IMR-90 (cell line): ENCODE data around the gene NEXN. TPM values are rescaled to one million over a fixed set of nuclear protein-coding genes. Genes with fewer than 3 reads are reported as not detected.

Source experiments
- ATAC-seq: fragments of 200-7000 bp; cut with Tn5 transposase; 2 replicates; pipeline ENCODE4 v1.9.1; 2020; ENCODE audit warnings: low read depth, mild to moderate bottlenecking, moderate library complexity
- BruUV-seq: library from RNA; stranded (reverse); fragments of 400-500 nt; replicated peaks from 2 replicates; lab custom pipeline; 2021; lab: Mats Ljungman, UMichigan
- CTCF ChIA-PET: fragments of 300-600 bp; formaldehyde crosslinking; extraction: SDS; loops from one replicate; lab custom pipeline; 2021; ENCODE audit warnings: antibody characterized with exemption; lab: Yijun Ruan, JAX
- POLR2A ChIA-PET: fragments of 300-600 bp; sonication (Branson Sonifier 250); formaldehyde crosslinking; loops from one replicate; lab custom pipeline; 2022; ENCODE audit warnings: antibody characterized with exemption; ENCODE audit not compliant: unreplicated experiment; lab: Charles Lee
- DNase-seq: peaks from one replicate; pipeline ENCODE4 v3.0.0; 2013
- H2AFZ ChIP-seq: replicated peaks from 2 replicates; pipeline ENCODE3; 2013; ENCODE audit warnings: low read length, mild to moderate bottlenecking; ENCODE audit not compliant: poor library complexity
- H2AK5ac ChIP-seq: 2 replicates; pipeline ENCODE4 v1.6.1; 2013; ENCODE audit warnings: low read depth, low read length, inconsistent platforms
- H2AK9ac ChIP-seq: replicated peaks from 2 replicates; pipeline ENCODE3; 2013; ENCODE audit warnings: mild to moderate bottlenecking, low read depth, low read length, moderate library complexity; ENCODE audit not compliant: poor library complexity
- H2BK120ac ChIP-seq: 2 replicates; pipeline ENCODE4 v1.6.1; 2013; ENCODE audit warnings: low read depth, low read length, inconsistent platforms
- H2BK15ac ChIP-seq: 3 replicates; pipeline ENCODE4 v1.6.1; 2013; ENCODE audit warnings: low read depth, low read length, inconsistent platforms
- H2BK20ac ChIP-seq: 2 replicates; pipeline ENCODE4 v1.6.1; 2013; ENCODE audit warnings: low read depth, mild to moderate bottlenecking, inconsistent platforms, low read length, moderate library complexity
- H2BK5ac ChIP-seq: 2 replicates; pipeline ENCODE4 v1.6.1; 2013; ENCODE audit warnings: mild to moderate bottlenecking, low read depth, low read length, inconsistent platforms; ENCODE audit not compliant: poor library complexity, severe bottlenecking
- H3K14ac ChIP-seq: replicated peaks from 2 replicates; pipeline ENCODE4 v1.6.1; 2013; ENCODE audit warnings: low read depth, low read length, inconsistent platforms
- H3K18ac ChIP-seq: 2 replicates; pipeline ENCODE4 v1.6.1; 2013; ENCODE audit warnings: low read depth, low read length, control low read depth
- H3K23ac ChIP-seq: 2 replicates; pipeline ENCODE4 v1.6.1; 2013; ENCODE audit warnings: low read depth, low read length, inconsistent platforms
- H3K27ac ChIP-seq: 2 replicates; pipeline ENCODE4 v1.5.1; 2013; ENCODE audit warnings: mild to moderate bottlenecking, control low read depth, low read length; ENCODE audit not compliant: insufficient read depth
- H3K27me3 ChIP-seq: 2 replicates; pipeline ENCODE4 v1.6.1; 2013; ENCODE audit warnings: low read length; ENCODE audit not compliant: control insufficient read depth, insufficient read depth
- H3K36me3 ChIP-seq: 2 replicates; pipeline ENCODE4 v1.6.1; 2013; ENCODE audit warnings: low read length, mixed read lengths; ENCODE audit not compliant: control insufficient read depth, insufficient read depth
- H3K4ac ChIP-seq: 2 replicates; pipeline ENCODE4 v1.6.1; 2013; ENCODE audit warnings: low read depth, low read length, inconsistent platforms
- H3K4me1 ChIP-seq: 2 replicates; pipeline ENCODE4 v1.6.1; 2013; ENCODE audit warnings: low read length, mixed read lengths; ENCODE audit not compliant: control insufficient read depth, insufficient read depth
- H3K4me2 ChIP-seq: 2 replicates; pipeline ENCODE4 v1.6.1; 2013; ENCODE audit warnings: low read depth, mild to moderate bottlenecking, control low read depth, low read length, moderate library complexity
- H3K4me3 ChIP-seq: 2 replicates; pipeline ENCODE4 v1.5.1; 2013; ENCODE audit warnings: low read depth, mild to moderate bottlenecking, control low read depth, low read length, moderate library complexity; ENCODE audit not compliant: insufficient read depth
- H3K56ac ChIP-seq: 2 replicates; pipeline ENCODE4 v1.6.1; 2013; ENCODE audit warnings: low read length, inconsistent platforms; ENCODE audit not compliant: insufficient read depth; ENCODE audit errors: extremely low read depth
- H3K79me1 ChIP-seq, 2 experiments: 2 replicates each; pipeline ENCODE4 v1.6.1; 2013; ENCODE audit warnings: low read length in 2 of 2, inconsistent platforms in 1 of 2, low read depth in 1 of 2
- H3K9ac ChIP-seq: 2 replicates; pipeline ENCODE4 v1.6.1; 2013; ENCODE audit warnings: low read depth, low read length, control low read depth
- H3K9me1 ChIP-seq: 2 replicates; pipeline ENCODE4 v1.6.1; 2013; ENCODE audit warnings: low read length, inconsistent platforms; ENCODE audit not compliant: insufficient read depth
- H3K9me3 ChIP-seq: 2 replicates; pipeline ENCODE4 v1.6.1; 2013; ENCODE audit warnings: low read length; ENCODE audit not compliant: control insufficient read depth, insufficient read depth
- H4K20me1 ChIP-seq: 2 replicates; pipeline ENCODE4 v1.6.1; 2013; ENCODE audit warnings: low read length, inconsistent platforms; ENCODE audit not compliant: insufficient read depth
- H4K5ac ChIP-seq: 2 replicates; pipeline ENCODE4 v1.6.1; 2013; ENCODE audit warnings: mild to moderate bottlenecking, low read depth, low read length, control low read depth
- H4K8ac ChIP-seq, 2 experiments: 2 replicates each; pipeline ENCODE4 v1.6.1; 2013; ENCODE audit warnings: low read depth in 2 of 2, low read length in 2 of 2, control low read depth in 1 of 2, inconsistent platforms in 1 of 2
- H4K91ac ChIP-seq: 2 replicates; pipeline ENCODE4 v1.6.1; 2013; ENCODE audit warnings: low read depth, low read length, inconsistent platforms; ENCODE audit not compliant: insufficient read depth
- BHLHE40 ChIP-seq: fragments of 150-350 bp; IDR thresholded peaks from 2 replicates; pipeline ENCODE4 v1.6.1; 2016; ENCODE audit warnings: mild to moderate bottlenecking, low read depth, low read length
- CEBPB ChIP-seq: IDR thresholded peaks from 2 replicates; pipeline ENCODE4 v1.6.1; 2012; ENCODE audit warnings: low read depth, low read length, improper control_type of control experiment
- CHD1 ChIP-seq: IDR thresholded peaks from 2 replicates; pipeline ENCODE4 v1.6.1; 2012; ENCODE audit warnings: low read depth, low read length, improper control_type of control experiment
- ELK1 ChIP-seq: fragments of 150-350 bp; IDR thresholded peaks from 2 replicates; pipeline ENCODE4 v1.6.1; 2016; ENCODE audit warnings: low read depth, mild to moderate bottlenecking, low read length, moderate library complexity, borderline replicate concordance
- FOS ChIP-seq: fragments of 150-350 bp; IDR thresholded peaks from 2 replicates; pipeline ENCODE4 v1.6.1; 2016; ENCODE audit warnings: low read depth, low read length
- MAFK ChIP-seq: IDR thresholded peaks from 2 replicates; pipeline ENCODE4 v1.6.1; 2012; ENCODE audit warnings: low read depth, low read length, improper control_type of control experiment
- MAZ ChIP-seq: IDR thresholded peaks from 2 replicates; pipeline ENCODE4 v1.6.1; 2012; ENCODE audit warnings: low read depth, mild to moderate bottlenecking, low read length, improper control_type of control experiment, moderate library complexity, borderline replicate concordance
- MXI1 ChIP-seq: IDR thresholded peaks from 2 replicates; pipeline ENCODE4 v1.6.1; 2012; ENCODE audit warnings: low read depth, mild to moderate bottlenecking, low read length, moderate library complexity, borderline replicate concordance
- NFE2L2 ChIP-seq: fragments of 150-350 bp; IDR thresholded peaks from 2 replicates; pipeline ENCODE4 v1.6.1; 2016; ENCODE audit warnings: low read depth, mild to moderate bottlenecking, low read length
- POLR2A ChIP-seq: IDR thresholded peaks from 2 replicates; pipeline ENCODE4 v1.6.1; 2012; ENCODE audit warnings: mild to moderate bottlenecking, low read depth, low read length
- RAD21 ChIP-seq: IDR thresholded peaks from 2 replicates; pipeline ENCODE4 v1.6.1; 2012; ENCODE audit warnings: low read length, improper control_type of control experiment
- RCOR1 ChIP-seq: IDR thresholded peaks from 2 replicates; pipeline ENCODE4 v1.6.1; 2012; ENCODE audit warnings: mild to moderate bottlenecking, low read length, improper control_type of control experiment; ENCODE audit not compliant: insufficient replicate concordance
- RFX5 ChIP-seq: IDR thresholded peaks from 2 replicates; pipeline ENCODE4 v1.8.0; 2012; ENCODE audit warnings: low read depth, mild to moderate bottlenecking, low read length, moderate library complexity
- SMC3 ChIP-seq: fragments of 150-350 bp; IDR thresholded peaks from 2 replicates; pipeline ENCODE4 v1.6.1; 2016; ENCODE audit warnings: low read depth, mild to moderate bottlenecking, antibody characterized with exemption, low read length, moderate library complexity
- WGBS, 2 experiments: methylation state at CpG; one replicate each; pipeline versions ENCODE4 v1.1.5 to v1.1.7; 2013; ENCODE audit warnings: missing lambda C conversion rate in 2 of 2; ENCODE audit not compliant: insufficient read length in 1 of 2; ENCODE audit errors: extremely low coverage in 2 of 2; 5-methylcytosine and 5-hydroxymethylcytosine counted together
- dilution Hi-C: fragments of 300-500 bp; cut with HindIII; formaldehyde crosslinking; loops from one replicate; pipeline ENCODE4 v1.14.3; 2018; ENCODE audit warnings: low sequenced_read_pairs; ENCODE audit not compliant: unreplicated experiment
- in situ Hi-C: fragments of 300-500 bp; cut with MboI; formaldehyde crosslinking; loops from 3 replicates; pipeline ENCODE4 v1.14.3; 2019; ENCODE audit warnings: low sequenced_read_pairs, inconsistent platforms, mixed read lengths
- intact Hi-C: fragments of 100-400 bp; cut with micrococcal nuclease; formaldehyde crosslinking; loops from 2 replicates; pipeline ENCODE4 v1.10.0; 2022
- polyA plus RNA-seq, 3 experiments: library from polyadenylated mRNA; depleted of rRNA; stranded (reverse); fragments of >200 nt; gene quantifications; 2 replicates each; pipeline ENCODE4 v1.2.3, GENCODE V29; 2012; ENCODE audit warnings: low replicate concordance in 1 of 3
- total RNA-seq: library from RNA; depleted of rRNA; stranded (reverse); fragments of >200 nt; gene quantifications from 2 replicates; pipeline ENCODE4 v1.2.3, GENCODE V29; 2012
- TF ChIP-seq, protein P1 (sequence below): conservative IDR thresholded peaks from 2 replicates; pipeline ENCODE4 v1.5.1; 2012; ENCODE audit warnings: mild to moderate bottlenecking, low read depth, low read length, improper control_type of control experiment
- TF ChIP-seq, protein P2 (sequence below): fragments of 150-350 bp; IDR thresholded peaks from 2 replicates; pipeline ENCODE4 v1.6.1; 2017; ENCODE audit warnings: mild to moderate bottlenecking, antibody characterized with exemption, low read length, low read depth

NEXN gene
- total and polyA plus RNA-seq, 2 of the 4 experiments (the other 2 are of a cell fraction): 5.2 to 16.1 TPM

DNA sequence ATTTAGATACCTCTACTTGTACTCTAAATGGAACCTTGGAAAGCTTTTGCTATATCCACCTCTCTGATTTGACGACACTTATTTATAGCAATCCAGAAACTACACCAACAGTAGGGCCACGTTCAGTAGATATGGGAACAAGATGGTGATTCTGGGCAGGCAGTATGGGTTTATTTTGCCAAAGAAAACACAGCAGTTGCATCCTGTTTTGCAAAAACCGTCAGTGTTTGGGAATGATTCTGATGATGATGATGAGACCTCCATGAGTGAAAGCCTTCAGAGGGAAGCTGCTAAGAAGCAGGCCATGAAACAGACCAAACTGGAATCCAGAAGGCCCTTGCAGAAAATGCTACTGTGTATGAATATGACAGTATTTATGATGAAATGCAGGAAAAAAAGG is 41.5 kb upstream of the NEXN start:
- Histone ChIP-seq H2AK9ac (no peak overlapping the region), H4K20me1 (no peaks in the 10 kb centered on the region), H3K79me1 (peaks cover 0 to 8% of the 10 kb centered on the region in 2 experiments; a peak in 3 of 4 replicates), H3K4me1 (peaks cover 2% of the 10 kb centered on the region; the same call in 1 of the 2 replicates), H3K9me3 (no peaks in the 10 kb centered on the region), H4K8ac (no peak overlapping the region), H3K23ac (no peak overlapping the region), H3K14ac (no peak overlapping the region), H2BK15ac (no peak overlapping the region), H4K5ac (no peak overlapping the region), H2BK5ac (no peak overlapping the region), H3K36me3 (peaks cover 4% of the 10 kb centered on the region; the same call in 1 of the 2 replicates), H3K4me3 (no peak overlapping the region), H3K56ac (no peak overlapping the region), H4K91ac (no peak overlapping the region), H3K9ac (no peak overlapping the region), H2BK120ac (no peak overlapping the region), H3K18ac (no peak overlapping the region), H3K4me2 (no peak overlapping the region), H2AFZ (no peak overlapping the region), H3K9me1 (0 out of 2 replicates have a peak, but pooled peaks cover 2% of the 10 kb centered on the region), H3K27ac (no peak overlapping the region), H3K27me3 (no peaks in the 10 kb centered on the region), H3K4ac (no peak overlapping the region), H2AK5ac (no peak overlapping the region), H2BK20ac (no peak overlapping the region)
- DNase-seq: no peak
- in situ Hi-C loops (no loop called here), dilution Hi-C loops (no loop called here), intact Hi-C loops (no loop called here)
- 83% methylated on average over 1 of the region's 3 CpGs; no CpG with 5 or more reads in 1 of the 2 experiments for WGBS, 2 experiments
- POLR2A ChIA-PET: no interaction called here
- BruUV-seq: no TSS peak
- ATAC-seq: no peak
- no peak for TF ChIP-seq CHD1
- TF ChIP-seq CEBPB: no peak
- TF ChIP-seq, protein P1, sequence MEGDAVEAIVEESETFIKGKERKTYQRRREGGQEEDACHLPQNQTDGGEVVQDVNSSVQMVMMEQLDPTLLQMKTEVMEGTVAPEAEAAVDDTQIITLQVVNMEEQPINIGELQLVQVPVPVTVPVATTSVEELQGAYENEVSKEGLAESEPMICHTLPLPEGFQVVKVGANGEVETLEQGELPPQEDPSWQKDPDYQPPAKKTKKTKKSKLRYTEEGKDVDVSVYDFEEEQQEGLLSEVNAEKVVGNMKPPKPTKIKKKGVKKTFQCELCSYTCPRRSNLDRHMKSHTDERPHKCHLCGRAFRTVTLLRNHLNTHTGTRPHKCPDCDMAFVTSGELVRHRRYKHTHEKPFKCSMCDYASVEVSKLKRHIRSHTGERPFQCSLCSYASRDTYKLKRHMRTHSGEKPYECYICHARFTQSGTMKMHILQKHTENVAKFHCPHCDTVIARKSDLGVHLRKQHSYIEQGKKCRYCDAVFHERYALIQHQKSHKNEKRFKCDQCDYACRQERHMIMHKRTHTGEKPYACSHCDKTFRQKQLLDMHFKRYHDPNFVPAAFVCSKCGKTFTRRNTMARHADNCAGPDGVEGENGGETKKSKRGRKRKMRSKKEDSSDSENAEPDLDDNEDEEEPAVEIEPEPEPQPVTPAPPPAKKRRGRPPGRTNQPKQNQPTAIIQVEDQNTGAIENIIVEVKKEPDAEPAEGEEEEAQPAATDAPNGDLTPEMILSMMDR: no peak
- no peak for TF ChIP-seq RFX5
- TF ChIP-seq RCOR1: no peak
- TF ChIP-seq RAD21: no peak
- TF ChIP-seq MAZ: no peak
- TF ChIP-seq BHLHE40: no peak
- TF ChIP-seq FOS: no peak
- TF ChIP-seq POLR2A: no peak
- TF ChIP-seq ELK1: no peak
- no peak for TF ChIP-seq MAFK
- TF ChIP-seq MXI1: no peak
- no peak for TF ChIP-seq NFE2L2
- TF ChIP-seq, protein P2, sequence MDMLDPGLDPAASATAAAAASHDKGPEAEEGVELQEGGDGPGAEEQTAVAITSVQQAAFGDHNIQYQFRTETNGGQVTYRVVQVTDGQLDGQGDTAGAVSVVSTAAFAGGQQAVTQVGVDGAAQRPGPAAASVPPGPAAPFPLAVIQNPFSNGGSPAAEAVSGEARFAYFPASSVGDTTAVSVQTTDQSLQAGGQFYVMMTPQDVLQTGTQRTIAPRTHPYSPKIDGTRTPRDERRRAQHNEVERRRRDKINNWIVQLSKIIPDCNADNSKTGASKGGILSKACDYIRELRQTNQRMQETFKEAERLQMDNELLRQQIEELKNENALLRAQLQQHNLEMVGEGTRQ: no peak
- no peak for TF ChIP-seq SMC3
- CTCF ChIA-PET: no interaction called here
